DOHH2 (cell line): ENCODE data around the gene ATP8B3.

Experiments
- CTCF ChIP-seq: fragments of 200-600 bp; sonication (generic); IDR thresholded peaks from one replicate; pipeline ENCODE4 v1.5.1; 2014; ENCODE audit warnings: antibody characterized with exemption, mild to moderate bottlenecking, low read depth, low read length; ENCODE audit not compliant: poor library complexity, severe bottlenecking
- EZH2phosphoT487 ChIP-seq: fragments of 200-600 bp; sonication (generic); IDR thresholded peaks from 2 replicates; pipeline ENCODE4 v1.6.1; 2017; ENCODE audit warnings: borderline replicate concordance, mild to moderate bottlenecking, antibody characterized with exemption, low read length, moderate library complexity, mixed read lengths

GRCh38 chr19:1849886-1850398, 37.9 kb upstream of the ATP8B3 start:
- TF ChIP-seq CTCF = no peak
- no peak for TF ChIP-seq EZH2phosphoT487
